ENCODE results near the gene PTPRD. TPM values are rescaled to one million over a fixed set of nuclear protein-coding genes. Genes with fewer than 3 reads are reported as not detected.

The PTPRD gene
- total RNA-seq, 1 experiment from 2014 or later = 69.6 TPM

DNA sequence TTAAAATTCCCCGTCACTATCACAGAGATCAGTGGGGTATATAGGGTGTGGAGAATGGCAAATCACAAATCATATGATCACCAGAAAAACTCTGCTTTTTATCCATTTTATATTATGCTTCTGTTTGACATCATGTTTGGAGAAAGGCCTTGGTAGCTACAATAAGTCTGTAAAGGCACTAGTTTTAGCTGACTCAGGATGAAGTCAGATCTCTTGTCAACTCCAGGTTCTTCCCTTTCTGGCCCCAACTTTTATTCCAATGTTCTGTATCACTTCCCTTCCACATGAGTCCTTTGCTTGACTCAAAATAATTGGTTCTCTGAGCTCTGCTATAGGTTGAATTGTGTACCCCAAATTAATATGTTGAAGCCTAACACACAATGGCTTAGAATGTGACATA, 484.9 kb downstream of the PTPRD start:
- TF ChIP-seq, protein P1, sequence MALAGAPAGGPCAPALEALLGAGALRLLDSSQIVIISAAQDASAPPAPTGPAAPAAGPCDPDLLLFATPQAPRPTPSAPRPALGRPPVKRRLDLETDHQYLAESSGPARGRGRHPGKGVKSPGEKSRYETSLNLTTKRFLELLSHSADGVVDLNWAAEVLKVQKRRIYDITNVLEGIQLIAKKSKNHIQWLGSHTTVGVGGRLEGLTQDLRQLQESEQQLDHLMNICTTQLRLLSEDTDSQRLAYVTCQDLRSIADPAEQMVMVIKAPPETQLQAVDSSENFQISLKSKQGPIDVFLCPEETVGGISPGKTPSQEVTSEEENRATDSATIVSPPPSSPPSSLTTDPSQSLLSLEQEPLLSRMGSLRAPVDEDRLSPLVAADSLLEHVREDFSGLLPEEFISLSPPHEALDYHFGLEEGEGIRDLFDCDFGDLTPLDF (CRISPR knock-in tag; IDR thresholded peaks at IDR 0.05) = no peak
- TF ChIP-seq ZNF416 (CRISPR knock-in tag; IDR thresholded peaks at IDR 0.05) (no peak), GTF2I (CRISPR knock-in tag; conservative IDR thresholded peaks at IDR 0.05) (no peak), ZMAT4 (CRISPR knock-in tag; IDR thresholded peaks at IDR 0.05) (no peak), PRRX2 (CRISPR knock-in tag; IDR thresholded peaks at IDR 0.05) (no peak), CDX4 (CRISPR knock-in tag; IDR thresholded peaks at IDR 0.05; ENCODE audit: borderline replicate concordance) (no peak), MYBL2 (CRISPR knock-in tag; IDR thresholded peaks at IDR 0.05) (no peak), ZNF317 (CRISPR knock-in tag; IDR thresholded peaks at IDR 0.05; ENCODE audit: borderline replicate concordance, low read depth) (no peak), HMGA2 (CRISPR knock-in tag; IDR thresholded peaks at IDR 0.05) (no peak), IRF1 (CRISPR knock-in tag; IDR thresholded peaks at IDR 0.05) (no peak), RELA (CRISPR knock-in tag; IDR thresholded peaks at IDR 0.05; ENCODE audit: borderline replicate concordance) (no peak), ETV6 (CRISPR knock-in tag; IDR thresholded peaks at IDR 0.05) (no peak), GABPB1 (CRISPR knock-in tag; IDR thresholded peaks at IDR 0.05) (no peak), FOXJ3 (CRISPR knock-in tag; IDR thresholded peaks at IDR 0.05; ENCODE audit: borderline replicate concordance) (no peak), TEAD4 (CRISPR knock-in tag; IDR thresholded peaks at IDR 0.05) (no peak), ZNF138 (CRISPR knock-in tag; conservative IDR thresholded peaks at IDR 0.05) (no peak), CREB1 (CRISPR knock-in tag; IDR thresholded peaks at IDR 0.05) (no peak)
- TF ChIP-seq, protein P2, sequence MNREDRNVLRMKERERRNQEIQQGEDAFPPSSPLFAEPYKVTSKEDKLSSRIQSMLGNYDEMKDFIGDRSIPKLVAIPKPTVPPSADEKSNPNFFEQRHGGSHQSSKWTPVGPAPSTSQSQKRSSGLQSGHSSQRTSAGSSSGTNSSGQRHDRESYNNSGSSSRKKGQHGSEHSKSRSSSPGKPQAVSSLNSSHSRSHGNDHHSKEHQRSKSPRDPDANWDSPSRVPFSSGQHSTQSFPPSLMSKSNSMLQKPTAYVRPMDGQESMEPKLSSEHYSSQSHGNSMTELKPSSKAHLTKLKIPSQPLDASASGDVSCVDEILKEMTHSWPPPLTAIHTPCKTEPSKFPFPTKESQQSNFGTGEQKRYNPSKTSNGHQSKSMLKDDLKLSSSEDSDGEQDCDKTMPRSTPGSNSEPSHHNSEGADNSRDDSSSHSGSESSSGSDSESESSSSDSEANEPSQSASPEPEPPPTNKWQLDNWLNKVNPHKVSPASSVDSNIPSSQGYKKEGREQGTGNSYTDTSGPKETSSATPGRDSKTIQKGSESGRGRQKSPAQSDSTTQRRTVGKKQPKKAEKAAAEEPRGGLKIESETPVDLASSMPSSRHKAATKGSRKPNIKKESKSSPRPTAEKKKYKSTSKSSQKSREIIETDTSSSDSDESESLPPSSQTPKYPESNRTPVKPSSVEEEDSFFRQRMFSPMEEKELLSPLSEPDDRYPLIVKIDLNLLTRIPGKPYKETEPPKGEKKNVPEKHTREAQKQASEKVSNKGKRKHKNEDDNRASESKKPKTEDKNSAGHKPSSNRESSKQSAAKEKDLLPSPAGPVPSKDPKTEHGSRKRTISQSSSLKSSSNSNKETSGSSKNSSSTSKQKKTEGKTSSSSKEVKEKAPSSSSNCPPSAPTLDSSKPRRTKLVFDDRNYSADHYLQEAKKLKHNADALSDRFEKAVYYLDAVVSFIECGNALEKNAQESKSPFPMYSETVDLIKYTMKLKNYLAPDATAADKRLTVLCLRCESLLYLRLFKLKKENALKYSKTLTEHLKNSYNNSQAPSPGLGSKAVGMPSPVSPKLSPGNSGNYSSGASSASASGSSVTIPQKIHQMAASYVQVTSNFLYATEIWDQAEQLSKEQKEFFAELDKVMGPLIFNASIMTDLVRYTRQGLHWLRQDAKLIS (CRISPR knock-in tag; IDR thresholded peaks at IDR 0.05; ENCODE audit: borderline replicate concordance) = no peak
- TF ChIP-seq, protein P3, sequence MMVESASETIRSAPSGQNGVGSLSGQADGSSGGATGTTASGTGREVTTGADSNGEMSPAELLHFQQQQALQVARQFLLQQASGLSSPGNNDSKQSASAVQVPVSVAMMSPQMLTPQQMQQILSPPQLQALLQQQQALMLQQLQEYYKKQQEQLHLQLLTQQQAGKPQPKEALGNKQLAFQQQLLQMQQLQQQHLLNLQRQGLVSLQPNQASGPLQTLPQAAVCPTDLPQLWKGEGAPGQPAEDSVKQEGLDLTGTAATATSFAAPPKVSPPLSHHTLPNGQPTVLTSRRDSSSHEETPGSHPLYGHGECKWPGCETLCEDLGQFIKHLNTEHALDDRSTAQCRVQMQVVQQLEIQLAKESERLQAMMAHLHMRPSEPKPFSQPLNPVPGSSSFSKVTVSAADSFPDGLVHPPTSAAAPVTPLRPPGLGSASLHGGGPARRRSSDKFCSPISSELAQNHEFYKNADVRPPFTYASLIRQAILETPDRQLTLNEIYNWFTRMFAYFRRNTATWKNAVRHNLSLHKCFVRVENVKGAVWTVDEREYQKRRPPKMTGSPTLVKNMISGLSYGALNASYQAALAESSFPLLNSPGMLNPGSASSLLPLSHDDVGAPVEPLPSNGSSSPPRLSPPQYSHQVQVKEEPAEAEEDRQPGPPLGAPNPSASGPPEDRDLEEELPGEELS (CRISPR knock-in tag; IDR thresholded peaks at IDR 0.05) = no peak
- no peak for DNase-seq (ENCODE audit: low spot score)
- Mint-ChIP-seq H3K4me3 (no peak overlapping the region), H3K9me3 (no peaks in the 10 kb centered on the region), H3K4me1 (no peaks in the 10 kb centered on the region), H3K36me3 (no peaks in the 10 kb centered on the region), H3K27ac (no peak overlapping the region), H3K27me3 (ENCODE audit: low read depth) (no peaks in the 10 kb centered on the region)
- ATAC-seq = no peak
- CTCF ChIA-PET = no interaction called here
- POLR2A ChIA-PET = interaction anchor here (0.5 kb wide), 1 partner anchor 1294 kb away, joined by 3 read pairs; no protein-coding TSS in a partner anchor
